H1 (cell line): Measurements from ENCODE around the gene BRMS1L. TPM values are rescaled to one million over a fixed set of nuclear protein-coding genes. Genes with fewer than 3 reads are reported as not detected.

ENCODE experiments used
- CHD1 ChIP-seq: IDR thresholded peaks from 2 replicates; pipeline ENCODE4 v1.6.1; 2012; ENCODE audit warnings: low read depth, low read length, improper control_type of control experiment
- CHD7 ChIP-seq: fragments of 300-600 bp; sonication (generic); IDR thresholded peaks from 2 replicates; pipeline ENCODE4 v1.7.1; 2012; ENCODE audit warnings: low read length, moderate library complexity, mild to moderate bottlenecking, inconsistent platforms; ENCODE audit not compliant: insufficient replicate concordance
- CREB1 ChIP-seq: IDR thresholded peaks from 2 replicates; pipeline ENCODE4 v1.6.1; 2012; ENCODE audit warnings: inconsistent platforms
- CTBP2 ChIP-seq: IDR thresholded peaks from 2 replicates; pipeline ENCODE4 v1.7.0; 2011; ENCODE audit warnings: borderline replicate concordance, mild to moderate bottlenecking, moderate library complexity, mixed read lengths, low read length; ENCODE audit not compliant: insufficient read depth, insufficient read length
- HDAC2 ChIP-seq, 2 experiments: fragments of 300-600 bp in 1 of 2; sonication (generic) in 1 of 2; IDR thresholded peaks; 2 replicates each; pipeline ENCODE4 v1.6.1; 2011 to 2012; ENCODE audit warnings: low read depth in 2 of 2, low read length in 2 of 2, mild to moderate bottlenecking in 2 of 2, moderate library complexity in 2 of 2, borderline replicate concordance in 1 of 2, inconsistent platforms in 1 of 2
- MAFK ChIP-seq: IDR thresholded peaks from 2 replicates; pipeline ENCODE4 v1.6.1; 2012; ENCODE audit warnings: low read depth, mild to moderate bottlenecking, improper control_type of control experiment, low read length
- POLR2A ChIP-seq, 2 experiments: IDR thresholded peaks; 1 replicate in 1 of 2; 2 replicates in 1 of 2; pipeline ENCODE4 v1.6.1; 2011; ENCODE audit warnings: low read depth in 2 of 2, low read length in 2 of 2, mild to moderate bottlenecking in 2 of 2; ENCODE audit errors: control extremely low read depth in 1 of 2
- POLR2AphosphoS5 ChIP-seq: IDR thresholded peaks from 2 replicates; pipeline ENCODE4 v1.6.1; 2011; ENCODE audit warnings: low read depth, low read length
- RBBP5 ChIP-seq: IDR thresholded peaks from 2 replicates; pipeline ENCODE4 v1.7.1; 2012; ENCODE audit warnings: low read depth, mild to moderate bottlenecking, inconsistent platforms, low read length, moderate library complexity, borderline replicate concordance
- SP1 ChIP-seq: IDR thresholded peaks from 2 replicates; pipeline ENCODE4 v1.6.1; 2011; ENCODE audit warnings: low read depth, low read length
- TAF7 ChIP-seq: optimal IDR thresholded peaks from 2 replicates; pipeline ENCODE3; 2011; ENCODE audit warnings: low read depth, mild to moderate bottlenecking, inconsistent platforms, low read length, moderate library complexity, borderline replicate concordance
- polyA plus RNA-seq, 7 experiments: library from polyadenylated mRNA; depleted of rRNA in 3 of 7; stranded (reverse) in 5 of 7; unstranded in 2 of 7; fragments of >200 nt in 5 of 7; fragments of 200-250 nt in 2 of 7; gene quantifications; 1 replicate in 5 of 7; 2 replicates in 1 of 7; 4 replicates in 1 of 7; pipeline versions ENCODE4 v1.2.1 to v1.2.3, GENCODE V29; 2011 to 2013; ENCODE audit warnings: missing spikeins in 2 of 7, mixed read lengths in 2 of 7
- total RNA-seq: library from RNA; stranded (reverse); fragmentation: NEBNext Ultra II Directional; extraction: Animal tissue kit (Norgen Biotek cat#: 25700); gene quantifications from 2 replicates; pipeline ENCODE4 v1.2.1, GENCODE V29; 2021

Gene BRMS1L
- total and polyA plus RNA-seq, 2 of the 8 experiments (the other 6 are each of a cell fraction or from before 2014, with no cell fraction given), result 4.4 to 10.9 TPM

- TF ChIP-seq CHD7 (no peak), POLR2A (IDR thresholded peaks at IDR 0.05; ENCODE audit: control extremely low read depth in 1 of 2, low read depth in 2 of 2, low read length in 2 of 2) (peak; percentile 84), SP1 (peak; percentile 77; the same call in 1 of the 2 replicates), MAFK (no peak), CTBP2 (peak; percentile 46), CHD1 (no peak), CREB1 (peak; percentile 93), POLR2AphosphoS5 (peak; percentile 70), TAF7 (peak; percentile 82), HDAC2 (IDR thresholded peaks at IDR 0.05; ENCODE audit: borderline replicate concordance in 1 of 2, low read depth in 2 of 2, low read length in 2 of 2) (peak in 1 of 2 experiments; percentile 55; a peak in 1 of 4 replicates), RBBP5 (peak; percentile 96)
Measured at GRCh38 chr14:35826218-35826951, at the start of gene BRMS1L (continued).
